Panc1 (cell line): Measurements from ENCODE around the gene FBXO42.

Experiments
- POLR2AphosphoS5 ChIP-seq: IDR thresholded peaks from 2 replicates; pipeline ENCODE4 v1.6.1; 2012; ENCODE audit warnings: mild to moderate bottlenecking, low read depth, low read length, moderate library complexity
- SIN3A ChIP-seq: IDR thresholded peaks from 2 replicates; pipeline ENCODE4 v1.6.1; 2012; ENCODE audit warnings: low read depth, mild to moderate bottlenecking, low read length, moderate library complexity, borderline replicate concordance; ENCODE audit not compliant: insufficient read depth
- TF ChIP-seq, protein P1 (sequence below): fragments of 450-650 bp; IDR thresholded peaks from 2 replicates; pipeline ENCODE4 v1.5.1; 2017; ENCODE audit warnings: mild to moderate bottlenecking
- TF ChIP-seq, protein P2 (sequence below), 2 experiments: IDR thresholded peaks; 2 replicates each; pipeline ENCODE4 v1.6.1; 2011 to 2012; ENCODE audit warnings: low read depth in 2 of 2, control low read depth in 1 of 2, low read length in 1 of 2, mild to moderate bottlenecking in 1 of 2, moderate library complexity in 1 of 2; ENCODE audit not compliant: insufficient read depth in 1 of 2

GRCh38 chr1:16385659-16386453 is 33.6 kb upstream of the FBXO42 start:
- TF ChIP-seq, protein P1, sequence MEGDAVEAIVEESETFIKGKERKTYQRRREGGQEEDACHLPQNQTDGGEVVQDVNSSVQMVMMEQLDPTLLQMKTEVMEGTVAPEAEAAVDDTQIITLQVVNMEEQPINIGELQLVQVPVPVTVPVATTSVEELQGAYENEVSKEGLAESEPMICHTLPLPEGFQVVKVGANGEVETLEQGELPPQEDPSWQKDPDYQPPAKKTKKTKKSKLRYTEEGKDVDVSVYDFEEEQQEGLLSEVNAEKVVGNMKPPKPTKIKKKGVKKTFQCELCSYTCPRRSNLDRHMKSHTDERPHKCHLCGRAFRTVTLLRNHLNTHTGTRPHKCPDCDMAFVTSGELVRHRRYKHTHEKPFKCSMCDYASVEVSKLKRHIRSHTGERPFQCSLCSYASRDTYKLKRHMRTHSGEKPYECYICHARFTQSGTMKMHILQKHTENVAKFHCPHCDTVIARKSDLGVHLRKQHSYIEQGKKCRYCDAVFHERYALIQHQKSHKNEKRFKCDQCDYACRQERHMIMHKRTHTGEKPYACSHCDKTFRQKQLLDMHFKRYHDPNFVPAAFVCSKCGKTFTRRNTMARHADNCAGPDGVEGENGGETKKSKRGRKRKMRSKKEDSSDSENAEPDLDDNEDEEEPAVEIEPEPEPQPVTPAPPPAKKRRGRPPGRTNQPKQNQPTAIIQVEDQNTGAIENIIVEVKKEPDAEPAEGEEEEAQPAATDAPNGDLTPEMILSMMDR, result no peak
- no peak for TF ChIP-seq SIN3A
- TF ChIP-seq, protein P2, sequence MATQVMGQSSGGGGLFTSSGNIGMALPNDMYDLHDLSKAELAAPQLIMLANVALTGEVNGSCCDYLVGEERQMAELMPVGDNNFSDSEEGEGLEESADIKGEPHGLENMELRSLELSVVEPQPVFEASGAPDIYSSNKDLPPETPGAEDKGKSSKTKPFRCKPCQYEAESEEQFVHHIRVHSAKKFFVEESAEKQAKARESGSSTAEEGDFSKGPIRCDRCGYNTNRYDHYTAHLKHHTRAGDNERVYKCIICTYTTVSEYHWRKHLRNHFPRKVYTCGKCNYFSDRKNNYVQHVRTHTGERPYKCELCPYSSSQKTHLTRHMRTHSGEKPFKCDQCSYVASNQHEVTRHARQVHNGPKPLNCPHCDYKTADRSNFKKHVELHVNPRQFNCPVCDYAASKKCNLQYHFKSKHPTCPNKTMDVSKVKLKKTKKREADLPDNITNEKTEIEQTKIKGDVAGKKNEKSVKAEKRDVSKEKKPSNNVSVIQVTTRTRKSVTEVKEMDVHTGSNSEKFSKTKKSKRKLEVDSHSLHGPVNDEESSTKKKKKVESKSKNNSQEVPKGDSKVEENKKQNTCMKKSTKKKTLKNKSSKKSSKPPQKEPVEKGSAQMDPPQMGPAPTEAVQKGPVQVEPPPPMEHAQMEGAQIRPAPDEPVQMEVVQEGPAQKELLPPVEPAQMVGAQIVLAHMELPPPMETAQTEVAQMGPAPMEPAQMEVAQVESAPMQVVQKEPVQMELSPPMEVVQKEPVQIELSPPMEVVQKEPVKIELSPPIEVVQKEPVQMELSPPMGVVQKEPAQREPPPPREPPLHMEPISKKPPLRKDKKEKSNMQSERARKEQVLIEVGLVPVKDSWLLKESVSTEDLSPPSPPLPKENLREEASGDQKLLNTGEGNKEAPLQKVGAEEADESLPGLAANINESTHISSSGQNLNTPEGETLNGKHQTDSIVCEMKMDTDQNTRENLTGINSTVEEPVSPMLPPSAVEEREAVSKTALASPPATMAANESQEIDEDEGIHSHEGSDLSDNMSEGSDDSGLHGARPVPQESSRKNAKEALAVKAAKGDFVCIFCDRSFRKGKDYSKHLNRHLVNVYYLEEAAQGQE (IDR thresholded peaks at IDR 0.05; ENCODE audit: insufficient read depth in 1 of 2, low read depth in 2 of 2, low read length in 1 of 2), result no peak
- TF ChIP-seq POLR2AphosphoS5, result no peak
